HTERT RPE-1 (cell line): Measurements from ENCODE around the gene FNDC3A.
"Not testable (repeated sequence)": the region's sequence is repeated elsewhere in the genome, so short reads cannot be mapped to it uniquely, and the experiment has no call there.

ENCODE experiments used
- in situ Hi-C: fragments of 300-500 bp; cut with MboI; formaldehyde crosslinking; loops from 4 replicates; pipeline ENCODE4 v1.14.3; 2020; ENCODE audit warnings: low sequenced_read_pairs

The FNDC3A gene

DNA sequence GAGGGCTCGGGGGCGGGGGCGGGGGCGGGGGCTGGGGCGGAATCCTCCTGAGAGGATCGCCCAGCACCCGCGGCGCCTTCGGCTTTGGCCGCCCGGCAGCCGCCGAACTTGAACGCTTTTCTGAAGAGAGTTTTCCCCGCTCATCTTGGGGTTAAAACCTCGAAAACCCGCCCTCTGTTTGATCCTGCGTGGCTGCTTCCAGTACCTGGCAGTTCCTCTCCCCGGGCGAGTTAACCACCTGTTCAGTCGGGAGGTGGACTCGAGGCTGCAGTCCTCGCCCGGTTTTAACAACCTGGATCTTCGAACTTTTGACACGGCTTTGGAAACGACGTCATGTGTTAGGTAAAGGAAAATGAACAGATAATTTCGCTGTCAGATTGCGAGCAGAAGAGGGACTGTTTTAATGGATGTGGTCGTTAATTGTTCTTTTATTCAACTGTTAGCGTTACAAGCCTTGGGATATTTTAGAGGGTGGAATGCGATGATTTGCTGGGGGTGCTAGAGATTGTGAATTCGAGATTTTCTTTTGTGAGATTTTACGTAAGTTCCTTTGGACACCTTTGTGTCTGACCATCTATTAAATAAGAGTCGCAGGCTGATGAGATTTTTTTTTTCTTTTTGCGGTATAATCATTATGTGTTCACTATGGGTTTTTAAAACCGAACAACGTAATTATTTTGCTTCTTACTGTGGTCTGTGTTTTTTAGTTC lies 1.0 kb downstream of the FNDC3A start:
- in situ Hi-C loops, result no loop called here

DNA sequence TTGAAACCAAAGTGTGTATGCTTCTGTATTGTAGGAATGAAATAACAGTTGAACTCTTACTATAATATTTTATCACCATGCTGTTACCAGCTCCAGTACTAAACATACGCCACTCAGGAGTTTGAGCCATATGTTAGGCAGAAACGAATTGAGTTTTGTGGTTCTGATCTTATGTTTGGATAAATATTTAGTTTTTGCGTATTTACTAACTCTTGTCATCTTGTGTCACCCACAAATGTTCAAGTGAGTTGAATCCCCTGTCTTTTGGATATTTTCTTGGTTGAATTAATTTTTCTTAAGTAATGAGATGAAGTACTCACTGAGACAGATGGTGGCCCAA lies 1.5 kb downstream of the FNDC3A start:
- in situ Hi-C loops, result no loop called here

DNA sequence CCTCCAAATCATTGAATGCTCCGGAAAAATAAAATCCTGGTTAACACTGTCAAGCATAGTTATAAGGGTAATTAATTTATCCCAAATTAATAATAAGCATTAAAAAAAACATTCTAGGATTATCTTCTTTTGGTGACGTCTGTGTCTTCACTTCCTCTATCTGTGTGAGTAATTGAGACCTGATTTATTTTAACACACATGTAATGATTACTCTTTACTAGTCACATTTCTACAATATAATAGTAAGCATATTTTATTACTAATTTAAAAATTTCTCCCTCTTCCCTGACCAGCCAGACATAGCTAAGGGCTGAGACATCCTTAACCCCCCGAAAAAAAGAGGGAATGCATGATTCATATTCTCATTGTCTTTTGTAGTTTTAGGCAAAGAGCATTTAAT lies 2.3 kb downstream of the FNDC3A start:
- in situ Hi-C loops, result no loop called here

DNA sequence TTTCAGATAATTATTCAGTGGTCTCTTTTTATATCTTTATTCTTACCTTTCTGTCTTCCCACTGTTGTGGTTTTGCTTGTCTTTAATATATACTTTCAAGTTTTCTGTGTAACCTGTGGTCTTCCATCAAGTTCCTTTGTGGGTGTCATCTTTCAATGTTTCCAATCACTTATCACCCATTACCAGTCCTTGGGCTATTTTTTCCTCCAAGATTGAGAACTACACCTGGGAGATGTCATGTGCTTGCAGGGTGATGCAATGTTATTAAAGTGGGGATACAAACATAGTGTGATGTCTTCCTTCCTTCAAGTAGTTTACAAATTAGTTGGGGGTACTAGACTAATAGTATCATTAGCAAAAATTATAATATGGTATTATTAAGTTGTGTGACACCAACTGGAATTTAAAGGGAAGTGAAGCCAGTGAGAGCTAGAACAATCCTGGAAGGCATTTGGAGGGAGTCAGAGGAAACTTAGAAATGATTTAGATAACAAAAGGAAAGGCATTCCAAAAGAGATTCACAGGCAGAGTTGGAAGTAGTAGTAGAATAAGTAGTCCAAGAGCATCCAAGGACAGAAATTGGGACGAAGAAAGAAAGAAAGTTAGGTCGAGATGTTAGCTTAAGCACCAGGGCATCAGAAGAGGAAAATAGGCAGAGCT lies 3.4 kb downstream of the FNDC3A start:
- in situ Hi-C loops, result no loop called here

DNA sequence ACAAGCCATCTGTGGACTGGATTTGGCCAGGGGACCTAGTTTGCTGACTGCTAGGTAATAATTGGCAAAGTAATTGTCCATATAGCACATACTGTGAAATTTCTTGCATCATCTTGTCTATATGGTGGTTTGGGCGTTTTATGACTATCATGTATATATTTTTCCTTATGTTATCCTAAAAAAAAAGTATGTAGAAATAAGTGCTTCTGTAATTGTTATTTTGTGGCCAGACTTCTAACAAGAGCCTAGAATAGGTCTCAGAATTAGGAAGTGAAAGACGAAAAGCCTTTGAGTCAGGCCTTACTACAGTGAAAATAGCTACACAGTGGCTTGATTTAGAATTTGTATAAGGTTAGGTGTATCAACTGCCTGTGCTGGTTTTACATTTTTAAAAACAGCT lies 4.2 kb downstream of the FNDC3A start:
- in situ Hi-C loops, result no loop called here

DNA sequence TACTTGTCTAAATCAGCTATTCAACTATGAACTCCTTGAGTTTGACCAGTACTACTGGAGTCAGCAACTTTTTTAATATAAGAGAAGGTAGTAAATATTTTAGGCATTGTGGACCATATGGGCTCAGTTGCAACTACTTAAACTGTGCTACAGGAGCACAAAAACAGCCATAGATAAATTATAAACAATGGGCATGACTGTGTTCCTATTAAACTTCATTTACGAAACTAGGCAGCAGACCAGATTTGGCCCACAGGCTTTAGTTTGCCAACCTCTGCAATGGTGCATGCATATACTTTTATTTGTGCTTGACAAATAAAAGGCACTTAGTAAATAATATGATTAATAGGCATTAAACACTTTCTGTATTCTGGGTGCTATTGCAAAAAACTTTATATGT lies 7.6 kb downstream of the FNDC3A start:
- in situ Hi-C loops, result no loop called here

DNA sequence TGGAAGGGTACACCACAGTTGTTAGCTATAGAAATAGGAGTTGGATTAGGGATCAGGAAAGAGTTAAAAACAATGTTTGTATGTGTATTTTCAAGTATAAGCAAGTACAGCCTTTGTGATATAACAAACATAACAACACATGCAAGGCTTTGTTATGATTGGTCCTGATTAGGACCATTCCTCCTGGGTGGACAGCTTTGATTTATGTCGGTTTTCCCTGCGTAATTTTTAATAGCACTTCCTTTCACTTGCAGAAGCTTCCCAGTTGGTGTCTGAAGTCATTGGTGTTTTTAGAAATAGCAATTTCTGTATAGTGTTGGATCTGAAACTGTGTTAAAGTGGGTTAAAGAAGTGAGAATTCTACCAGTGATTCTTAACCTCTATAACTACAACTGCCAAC lies 10.0 kb downstream of the FNDC3A start:
- in situ Hi-C loops, result no loop called here

DNA sequence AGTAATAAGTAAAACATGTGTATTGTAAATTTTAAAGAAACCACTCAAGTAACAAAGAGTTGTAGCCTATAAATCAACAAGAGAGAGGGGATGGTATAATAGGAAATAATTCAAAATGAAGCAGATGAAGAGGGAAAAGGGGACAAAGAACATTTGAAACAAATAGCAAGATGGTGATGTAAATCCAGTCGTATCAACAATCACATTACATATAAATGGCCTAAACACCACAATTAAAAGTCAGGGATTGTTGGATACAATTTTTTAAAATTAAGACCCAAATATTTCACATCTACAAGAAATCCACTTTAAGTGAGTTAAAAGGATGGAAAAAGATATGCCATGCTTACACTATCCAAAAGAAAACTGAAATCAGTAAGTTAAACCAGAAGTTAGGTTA lies 15.2 kb downstream of the FNDC3A start:
- in situ Hi-C loops, result no loop called here

DNA sequence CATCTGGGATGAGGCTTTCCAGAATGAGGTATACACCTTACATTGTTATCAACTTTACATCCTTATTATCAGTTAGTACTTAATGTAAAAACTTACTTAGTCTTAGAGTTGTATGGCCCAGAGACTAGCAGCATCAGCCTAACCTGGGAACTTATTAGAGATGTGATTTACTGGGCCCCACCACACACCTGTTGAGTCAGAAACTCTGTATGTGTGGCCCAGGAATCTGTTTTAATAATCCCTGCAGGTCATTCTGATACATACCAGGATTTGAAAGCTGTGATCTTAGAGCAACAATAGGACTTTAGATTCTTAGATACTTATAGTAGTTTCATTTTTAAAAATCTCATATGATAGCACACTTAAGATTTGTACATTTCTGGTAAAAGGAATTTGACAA lies 17.4 kb downstream of the FNDC3A start:
- in situ Hi-C loops, result no loop called here

DNA sequence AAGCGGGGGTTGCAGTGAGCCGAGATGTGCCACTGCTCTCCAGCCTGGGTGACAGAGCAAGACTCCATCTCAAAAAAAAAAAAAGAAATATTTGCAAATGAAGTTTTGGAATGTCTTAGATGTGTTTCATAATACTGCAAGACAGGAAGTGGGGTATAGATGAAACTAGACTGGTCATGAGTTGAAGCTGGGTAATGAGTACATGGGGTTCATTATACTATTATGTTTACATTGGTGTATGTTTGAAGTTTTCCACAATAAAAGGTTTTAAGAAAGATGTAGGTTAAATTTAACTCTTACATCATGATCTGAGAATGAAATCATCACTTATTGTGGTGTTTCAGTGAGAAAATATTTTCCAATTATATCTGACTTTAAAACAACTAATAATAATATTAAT lies 19.0 kb downstream of the FNDC3A start:
- in situ Hi-C loops, result no loop called here

DNA sequence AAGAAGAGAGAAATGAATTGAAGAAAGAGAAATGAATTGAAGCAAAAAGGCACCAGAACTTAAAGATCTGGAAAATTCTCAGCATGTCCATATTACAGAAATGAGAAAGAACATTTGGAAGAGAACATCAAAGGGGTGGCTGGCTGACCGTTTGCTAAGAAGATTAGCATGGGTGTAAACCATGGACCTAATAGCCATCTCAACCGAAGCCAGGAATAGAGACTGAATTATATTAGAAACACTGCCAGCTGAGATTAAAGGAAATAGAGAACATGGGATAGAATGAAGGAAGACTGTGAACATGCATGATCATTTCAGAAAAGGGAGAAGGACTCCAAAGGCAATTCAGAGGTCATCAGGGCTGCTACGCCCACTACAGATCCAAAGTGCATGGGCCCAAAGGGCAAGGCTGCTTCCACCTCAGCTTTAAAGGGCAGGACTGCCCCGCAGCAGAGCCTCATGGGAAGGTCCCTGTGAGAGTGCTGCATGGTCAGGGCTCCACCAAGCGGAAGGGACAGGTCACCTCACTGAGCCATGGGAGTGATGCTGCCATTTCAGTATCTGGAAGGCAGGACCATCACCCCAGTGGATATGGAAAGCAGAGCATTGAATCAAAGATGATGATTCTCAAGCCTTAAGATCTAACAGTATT lies 23.1 kb downstream of the FNDC3A start:
- in situ Hi-C loops, result no loop called here

DNA sequence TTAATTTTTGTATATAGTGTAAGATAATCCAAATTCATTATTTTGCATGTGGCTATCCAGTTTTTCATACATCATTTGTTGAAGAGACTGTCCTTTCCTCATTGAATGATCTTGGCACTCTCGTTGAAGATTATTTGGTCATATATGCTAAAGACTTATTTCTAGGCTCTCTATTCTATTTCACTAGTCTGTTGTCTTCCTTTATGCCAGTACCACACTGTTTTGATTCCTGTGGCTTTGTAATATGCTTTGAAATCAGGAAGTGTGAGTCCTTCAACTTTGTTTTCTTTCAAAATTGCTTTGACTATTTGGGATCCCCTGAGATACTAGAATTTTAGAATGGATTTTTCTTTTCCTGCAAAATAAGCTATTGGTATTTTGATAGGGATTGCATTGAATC lies 24.5 kb downstream of the FNDC3A start:
- in situ Hi-C loops, result no loop called here

DNA sequence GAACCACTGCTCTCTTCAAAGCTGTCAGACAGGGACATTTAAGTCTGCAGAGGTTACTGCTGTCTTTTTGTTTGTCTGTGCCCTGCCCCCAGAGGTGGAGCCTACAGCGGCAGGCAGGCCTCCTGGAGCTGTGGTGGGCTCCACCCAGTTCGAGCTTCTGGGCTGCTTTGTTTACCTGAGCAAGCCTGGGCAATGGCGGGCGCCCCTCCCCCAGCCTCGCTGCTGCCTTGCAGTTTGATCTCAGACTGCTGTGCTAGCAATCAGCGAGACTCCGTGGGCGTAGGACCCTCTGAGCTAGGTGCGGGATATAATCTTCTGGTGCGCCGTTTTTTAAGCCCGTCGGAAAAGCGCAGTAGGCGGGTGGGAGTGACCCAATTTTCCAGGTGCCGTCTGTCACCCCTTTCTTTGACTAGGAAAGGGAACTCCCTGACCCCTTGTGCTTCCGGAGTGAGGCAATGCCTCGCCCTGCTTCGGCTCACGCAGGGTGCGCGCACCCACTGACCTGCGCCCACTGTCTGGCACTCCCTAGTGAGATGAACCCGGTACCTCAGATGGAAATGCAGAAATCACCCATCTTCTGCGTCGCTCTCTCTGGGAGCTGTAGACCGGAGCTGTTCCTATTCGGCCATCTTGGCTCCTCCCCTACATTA lies 43.4 kb downstream of the FNDC3A start:
- in situ Hi-C loops, result not testable (repeated sequence)

DNA sequence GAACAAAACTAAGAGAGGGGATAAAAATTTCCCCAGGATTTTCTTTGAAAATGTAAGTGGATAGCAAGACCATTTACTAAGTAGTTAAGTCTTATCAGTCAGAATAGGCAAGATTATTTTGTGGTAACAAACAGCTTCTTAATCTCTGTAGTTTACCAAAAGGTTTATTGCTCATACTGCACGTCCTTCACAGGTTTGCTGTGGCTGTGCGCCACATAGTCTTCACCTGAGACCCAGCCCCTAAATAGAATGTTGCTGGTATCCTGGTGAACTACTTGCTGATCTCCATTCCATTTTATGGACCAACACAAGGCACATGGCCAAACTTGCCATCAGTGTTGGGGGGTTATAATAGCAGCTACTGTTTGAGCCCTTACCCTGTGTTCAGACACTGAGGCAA lies 44.6 kb downstream of the FNDC3A start:
- in situ Hi-C loops, result no loop called here

DNA sequence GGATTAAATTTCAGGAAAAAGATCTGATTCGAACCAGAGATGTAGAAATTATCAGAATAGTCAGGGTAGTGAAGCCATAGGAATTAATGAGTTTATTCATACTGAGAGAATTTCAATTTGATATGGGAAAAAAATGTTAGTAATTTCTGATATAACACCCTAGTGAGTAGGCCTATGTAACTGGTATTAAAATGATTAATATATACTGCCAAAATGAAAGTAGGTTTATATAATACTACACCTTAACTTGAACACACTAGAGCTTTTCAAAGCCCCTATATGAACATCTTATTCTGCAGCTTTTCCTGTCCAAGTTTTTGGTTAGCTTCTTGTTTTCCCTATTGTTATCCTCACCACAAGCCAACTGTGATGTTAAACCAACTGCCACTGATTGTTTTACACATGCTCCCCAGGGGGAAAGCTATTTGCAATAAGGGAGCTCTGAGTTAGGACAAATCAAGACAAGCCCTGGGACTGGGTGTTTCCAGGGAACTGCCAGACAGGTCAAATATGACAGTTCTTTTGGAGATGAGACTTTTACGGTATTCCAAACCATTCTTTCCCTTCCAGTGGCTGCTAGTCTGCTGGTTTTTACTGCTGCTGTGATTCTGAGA lies 45.3 kb downstream of the FNDC3A start:
- in situ Hi-C loops, result no loop called here

DNA sequence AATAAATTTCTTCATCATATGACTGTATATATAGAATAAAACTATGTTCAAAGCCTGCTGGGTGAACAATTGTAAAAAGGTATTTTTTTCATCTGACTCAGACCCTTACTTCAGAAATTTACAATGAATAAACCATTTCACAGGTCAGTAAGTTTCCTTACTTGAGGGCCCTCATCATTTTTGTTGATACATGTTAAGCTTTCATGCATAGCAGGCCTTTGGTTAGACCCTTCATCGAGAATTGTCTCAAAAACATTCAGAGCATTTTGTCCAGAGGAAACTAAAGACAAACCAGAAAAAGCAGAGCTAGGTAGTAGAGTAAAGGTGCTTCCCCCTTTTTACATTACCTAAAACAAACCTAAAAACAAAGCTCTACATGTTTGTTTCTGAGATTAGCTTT lies 46.2 kb downstream of the FNDC3A start:
- in situ Hi-C loops, result no loop called here

DNA sequence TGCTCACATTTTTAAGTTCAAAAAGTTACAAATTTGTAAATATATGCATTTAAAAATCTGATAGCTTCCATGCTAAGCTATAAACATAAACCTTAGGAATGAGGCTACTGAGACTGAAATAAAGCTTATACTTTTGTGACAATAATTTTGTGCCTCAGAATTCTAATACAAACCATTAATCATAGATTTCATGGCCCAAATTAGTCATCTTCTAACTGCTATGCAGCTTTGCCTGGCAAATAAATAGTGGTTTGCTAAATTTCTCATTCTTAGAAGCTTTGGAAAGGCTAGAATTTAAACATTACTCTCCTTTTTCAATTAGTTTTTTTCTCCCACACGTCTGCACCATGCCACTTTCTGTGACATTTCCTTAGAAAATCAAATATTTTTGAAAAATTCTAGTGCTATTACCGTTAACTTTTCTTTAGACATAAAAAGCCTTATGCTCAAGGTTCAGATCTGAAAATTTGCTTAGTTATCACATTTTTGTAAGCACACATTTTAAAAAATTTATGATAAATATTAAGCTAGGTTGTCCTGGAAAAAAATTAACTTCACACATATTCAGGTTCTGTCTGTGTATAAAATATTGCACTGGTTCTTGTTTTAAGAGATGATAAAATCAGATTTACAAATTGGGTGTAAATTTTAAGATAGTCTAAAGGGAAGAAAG lies 46.9 kb downstream of the FNDC3A start:
- in situ Hi-C loops, result no loop called here

DNA sequence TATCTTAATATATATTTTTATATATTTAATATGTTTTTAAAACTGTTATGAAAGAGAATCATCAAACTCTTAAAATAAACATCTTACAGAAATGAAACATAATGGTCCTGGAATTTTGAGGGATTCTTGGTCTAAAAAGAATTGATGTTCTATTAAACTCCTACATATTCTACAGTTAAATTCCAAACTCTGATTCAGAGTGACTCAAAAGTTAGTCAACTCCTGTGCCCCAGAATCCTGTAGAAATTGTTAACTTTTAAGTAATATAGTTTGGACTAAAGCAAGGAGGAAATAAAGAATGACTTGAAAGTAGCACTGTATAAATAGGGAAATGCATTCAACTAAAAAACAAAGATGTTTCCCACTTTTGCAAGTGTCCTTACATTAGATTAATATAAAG lies 47.7 kb downstream of the FNDC3A start:
- in situ Hi-C loops, result no loop called here

DNA sequence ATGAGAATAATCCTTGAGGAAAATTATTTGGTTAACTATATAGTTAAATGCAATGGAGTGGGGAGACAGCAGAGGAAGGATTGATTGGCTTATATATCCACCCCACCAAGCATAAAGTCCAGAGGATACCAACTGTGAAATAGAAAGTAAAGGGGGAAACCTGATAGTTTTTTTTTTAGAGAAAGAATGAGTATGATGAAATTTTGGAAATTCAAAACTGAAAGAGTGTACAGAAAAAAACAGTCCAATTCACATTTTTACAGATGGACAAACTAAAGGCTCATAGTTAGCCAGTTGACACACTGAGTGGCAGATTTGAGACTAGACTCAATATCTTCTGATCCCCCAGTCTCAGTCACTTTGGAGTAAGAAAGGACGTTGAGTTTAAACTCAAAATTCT lies 51.1 kb downstream of the FNDC3A start:
- in situ Hi-C loops, result no loop called here

DNA sequence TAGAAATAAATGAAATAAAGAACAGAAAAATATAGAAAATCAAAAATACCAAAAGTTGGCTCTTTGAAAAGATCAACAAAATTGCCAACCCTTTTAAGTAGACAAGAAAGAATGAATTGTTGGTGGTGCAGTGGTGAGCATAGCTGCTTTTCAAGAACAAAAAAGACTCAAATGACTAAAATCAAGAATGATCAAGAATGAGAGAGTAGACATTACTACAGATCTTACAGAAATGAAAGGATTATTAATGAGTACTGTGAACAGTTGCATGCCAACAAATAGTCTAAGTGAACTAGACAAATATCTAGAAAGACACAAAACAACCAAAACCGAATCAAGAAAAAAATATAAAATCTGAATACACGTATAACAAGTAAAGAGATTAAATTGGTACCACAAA lies 53.9 kb downstream of the FNDC3A start:
- in situ Hi-C loops, result no loop called here

DNA sequence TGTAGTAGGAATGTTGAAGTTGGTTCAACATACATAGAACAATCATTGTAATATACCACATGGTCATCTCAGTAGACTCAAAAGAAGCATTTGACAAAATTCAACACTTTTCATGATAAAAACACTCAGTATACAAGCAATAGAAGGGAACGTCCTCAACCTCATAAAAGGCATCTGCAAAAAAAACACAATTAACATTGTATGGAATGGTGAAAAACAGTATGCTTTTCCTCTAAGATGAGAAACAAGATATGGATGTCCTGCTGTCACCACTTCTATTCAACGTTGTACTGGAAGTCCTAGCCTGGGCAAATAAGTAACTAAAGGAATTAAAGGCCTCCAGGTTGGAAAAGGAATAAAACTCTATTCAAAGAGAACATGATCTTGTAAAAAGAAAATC lies 54.5 kb downstream of the FNDC3A start:
- in situ Hi-C loops, result no loop called here
